Nephron progenitor cell (in vitro differentiated cells): ENCODE measurements around the gene PHKB.

Source experiments
- DNase-seq: peaks from one replicate; pipeline ENCODE4 v3.0.0; 2021
- H3K27ac Mint-ChIP-seq: 2 replicates; pipeline ENCODE4 v1.8.0; 2021; ENCODE audit warnings: mild to moderate bottlenecking, moderate library complexity, mixed read lengths
- H3K27me3 Mint-ChIP-seq: 2 replicates; pipeline ENCODE4 v1.8.0; 2021; ENCODE audit warnings: mild to moderate bottlenecking, low read depth, mixed read lengths; ENCODE audit not compliant: poor library complexity
- H3K36me3 Mint-ChIP-seq: 2 replicates; pipeline ENCODE4 v1.8.0; 2021; ENCODE audit warnings: low read depth, mixed read lengths
- H3K4me1 Mint-ChIP-seq: 2 replicates; pipeline ENCODE4 v1.8.0; 2021; ENCODE audit warnings: mixed read lengths
- H3K4me3 Mint-ChIP-seq: 2 replicates; pipeline ENCODE4 v1.8.0; 2021; ENCODE audit warnings: mild to moderate bottlenecking, moderate library complexity, mixed read lengths
- H3K9me3 Mint-ChIP-seq: 2 replicates; pipeline ENCODE4 v1.8.0; 2021; ENCODE audit warnings: mild to moderate bottlenecking, moderate library complexity, mixed read lengths
- TF ChIP-seq, protein P1 (sequence below): fragments of 200-600 bp; sonication (generic); IDR thresholded peaks from 2 replicates; pipeline ENCODE4 v1.5.0; 2021; ENCODE audit warnings: antibody characterized with exemption

PHKB gene

DNA sequence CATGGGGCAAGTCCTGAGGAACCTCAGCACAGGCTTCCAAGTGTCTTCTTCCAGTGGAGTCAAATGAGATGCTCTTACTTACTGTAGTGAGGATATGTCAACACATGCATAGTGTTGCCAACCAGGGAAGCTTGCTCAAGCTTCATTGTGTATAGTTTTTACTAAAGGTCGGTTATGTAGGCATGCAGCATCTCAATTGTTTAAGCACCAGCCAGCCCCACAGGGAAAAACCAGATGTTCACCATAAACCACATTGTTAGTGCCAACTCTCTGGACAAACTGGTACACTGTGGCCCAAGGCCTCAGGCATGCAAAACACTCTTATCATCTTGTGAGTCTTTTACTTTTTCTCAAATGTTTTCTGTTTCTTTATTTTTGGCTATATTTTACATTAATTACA is 152.1 kb downstream of the PHKB start:
- Mint-ChIP-seq H3K4me1 (peaks cover 5% of the 10 kb centered on the region), H3K4me3 (no peak overlapping the region), H3K27ac (no peak overlapping the region), H3K27me3 (no peaks in the 10 kb centered on the region), H3K9me3 (peaks cover 19% of the 10 kb centered on the region), H3K36me3 (peaks cover 58% of the 10 kb centered on the region)
- DNase-seq: no peak
- TF ChIP-seq, protein P1, sequence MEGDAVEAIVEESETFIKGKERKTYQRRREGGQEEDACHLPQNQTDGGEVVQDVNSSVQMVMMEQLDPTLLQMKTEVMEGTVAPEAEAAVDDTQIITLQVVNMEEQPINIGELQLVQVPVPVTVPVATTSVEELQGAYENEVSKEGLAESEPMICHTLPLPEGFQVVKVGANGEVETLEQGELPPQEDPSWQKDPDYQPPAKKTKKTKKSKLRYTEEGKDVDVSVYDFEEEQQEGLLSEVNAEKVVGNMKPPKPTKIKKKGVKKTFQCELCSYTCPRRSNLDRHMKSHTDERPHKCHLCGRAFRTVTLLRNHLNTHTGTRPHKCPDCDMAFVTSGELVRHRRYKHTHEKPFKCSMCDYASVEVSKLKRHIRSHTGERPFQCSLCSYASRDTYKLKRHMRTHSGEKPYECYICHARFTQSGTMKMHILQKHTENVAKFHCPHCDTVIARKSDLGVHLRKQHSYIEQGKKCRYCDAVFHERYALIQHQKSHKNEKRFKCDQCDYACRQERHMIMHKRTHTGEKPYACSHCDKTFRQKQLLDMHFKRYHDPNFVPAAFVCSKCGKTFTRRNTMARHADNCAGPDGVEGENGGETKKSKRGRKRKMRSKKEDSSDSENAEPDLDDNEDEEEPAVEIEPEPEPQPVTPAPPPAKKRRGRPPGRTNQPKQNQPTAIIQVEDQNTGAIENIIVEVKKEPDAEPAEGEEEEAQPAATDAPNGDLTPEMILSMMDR: no peak

DNA sequence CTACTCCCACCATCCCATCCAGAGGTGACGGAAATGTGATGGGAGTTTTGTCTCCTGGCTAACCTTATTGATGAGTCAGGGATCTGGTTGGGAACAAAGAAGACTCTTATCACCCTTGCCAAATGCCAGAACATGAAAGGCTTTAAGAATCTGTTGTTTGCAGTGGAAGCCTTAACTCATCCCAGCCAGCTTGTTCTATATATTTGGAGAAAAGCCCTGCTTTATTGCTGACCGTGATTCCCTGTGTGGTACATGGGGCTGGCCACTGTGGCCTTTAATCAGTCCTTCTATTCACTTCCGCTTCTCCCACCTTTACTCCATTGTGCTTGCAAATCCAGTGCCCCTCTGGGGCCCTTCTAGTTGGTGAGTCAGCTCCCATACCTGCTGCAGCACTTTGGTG is 156.6 kb downstream of the PHKB start:
- no peak for DNase-seq
- H3K4me1 Mint-ChIP-seq: peaks cover 6% of the 10 kb centered on the region
- peaks cover 3% of the 10 kb centered on the region for H3K9me3 Mint-ChIP-seq
- peak overlapping the region; percentile 61 for H3K27ac Mint-ChIP-seq
- H3K27me3 Mint-ChIP-seq: no peaks in the 10 kb centered on the region
- TF ChIP-seq, protein P1: no peak
- H3K36me3 Mint-ChIP-seq: peaks cover 24% of the 10 kb centered on the region
- no peak overlapping the region for H3K4me3 Mint-ChIP-seq

DNA sequence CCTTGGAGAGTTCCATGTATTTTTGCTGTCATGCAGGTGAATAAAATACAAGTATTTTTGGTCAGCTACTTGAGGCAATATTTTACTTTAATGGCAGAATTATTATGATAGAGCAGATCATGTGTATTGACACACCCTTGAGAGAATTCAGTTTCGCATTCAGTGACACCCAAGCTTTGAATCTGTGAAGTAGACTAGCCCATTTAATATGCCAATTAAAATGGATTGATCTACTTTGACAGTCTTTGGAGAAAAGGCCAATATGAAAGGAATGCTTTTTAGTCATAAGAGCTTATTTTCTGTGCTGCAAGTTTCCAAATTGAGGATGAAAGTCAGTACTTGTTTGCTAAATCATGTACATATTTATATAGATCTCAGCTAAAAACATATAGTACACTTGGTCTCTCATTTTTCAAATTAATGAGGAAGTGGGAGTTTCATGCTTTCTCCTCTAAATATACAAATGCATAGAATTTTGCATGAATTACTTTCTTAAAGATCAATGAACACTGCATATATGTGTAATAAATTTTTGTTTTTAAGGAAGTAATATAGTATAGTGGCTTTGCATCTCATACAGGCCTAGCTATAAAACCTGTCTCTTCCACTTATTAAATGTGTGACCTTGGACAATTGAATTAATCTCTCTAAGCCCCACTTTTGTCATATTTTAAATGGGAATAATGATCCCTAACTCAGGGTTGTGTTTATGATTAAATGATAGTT is 161.5 kb downstream of the PHKB start:
- Mint-ChIP-seq H3K4me1 (peaks cover 6% of the 10 kb centered on the region), H3K27me3 (no peaks in the 10 kb centered on the region), H3K9me3 (no peaks in the 10 kb centered on the region), H3K27ac (no peak overlapping the region), H3K36me3 (no peaks in the 10 kb centered on the region), H3K4me3 (no peak overlapping the region)
- DNase-seq: no peak
- TF ChIP-seq, protein P1: no peak

DNA sequence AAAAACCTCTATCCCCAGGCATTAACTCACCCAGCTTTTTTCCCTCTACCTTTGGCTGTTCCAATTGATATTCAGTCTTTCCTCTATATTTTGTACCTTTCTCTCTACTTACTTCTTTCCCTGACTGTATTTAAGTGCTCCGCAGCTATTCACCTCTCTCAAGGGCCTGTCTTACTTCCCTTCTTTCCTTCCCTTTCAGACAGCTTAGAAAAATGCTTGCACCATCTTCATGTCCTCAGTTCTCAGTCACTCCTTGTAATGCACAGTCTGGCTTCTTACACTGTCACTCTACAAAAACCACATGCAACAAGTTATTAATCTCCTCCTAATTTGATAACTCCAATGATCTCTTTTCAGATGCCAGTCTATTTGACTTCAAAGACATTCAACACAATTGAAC is 163.4 kb downstream of the PHKB start:
- H3K4me3 Mint-ChIP-seq: no peak overlapping the region
- no peaks in the 10 kb centered on the region for H3K36me3 Mint-ChIP-seq
- DNase-seq: no peak
- H3K4me1 Mint-ChIP-seq: no peaks in the 10 kb centered on the region
- H3K27ac Mint-ChIP-seq: peak overlapping the region; percentile 2
- TF ChIP-seq, protein P1: no peak
- no peaks in the 10 kb centered on the region for H3K27me3 Mint-ChIP-seq
- H3K9me3 Mint-ChIP-seq: peaks cover 6% of the 10 kb centered on the region

DNA sequence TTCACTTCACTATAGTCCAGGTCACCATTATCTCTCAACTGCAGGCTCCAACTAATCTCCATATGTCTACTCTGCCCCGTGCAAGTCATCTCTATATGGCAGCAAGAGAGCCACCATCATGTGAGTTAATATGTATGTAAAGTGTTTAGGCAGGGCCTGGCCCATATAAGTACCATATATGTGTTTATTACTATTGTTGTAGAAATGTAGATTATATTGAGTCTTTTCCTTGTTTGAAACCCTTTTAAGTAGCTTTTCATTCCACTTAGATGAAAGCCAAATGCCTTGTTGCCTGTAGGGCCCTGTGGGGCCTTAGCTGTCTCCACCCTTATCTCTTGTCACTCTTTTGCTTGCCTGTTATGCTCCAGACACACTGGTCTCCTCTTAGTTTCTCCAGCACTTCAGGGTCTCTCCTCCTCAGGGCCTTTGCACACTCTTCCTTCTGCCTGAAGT is 164.0 kb downstream of the PHKB start:
- TF ChIP-seq, protein P1: no peak

DNA sequence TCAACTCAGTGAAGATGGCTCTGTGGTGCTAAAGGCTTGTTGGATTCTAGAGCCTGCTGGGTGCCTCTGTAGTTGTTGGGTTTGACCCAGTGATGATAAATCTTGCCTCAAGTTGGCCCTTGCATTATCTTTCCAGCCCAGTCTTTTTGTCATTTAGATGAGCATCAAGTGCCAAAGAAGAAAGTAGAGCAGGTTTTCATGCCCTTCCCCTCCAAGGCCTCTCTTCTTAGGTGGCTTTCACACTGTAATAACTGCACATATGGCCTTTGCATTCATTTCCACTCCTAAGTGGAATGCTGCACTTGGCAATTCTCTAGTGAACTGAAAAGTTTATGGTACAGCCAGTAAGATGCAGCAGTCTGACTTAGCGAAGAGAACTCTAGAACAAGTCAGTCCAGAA is 165.1 kb downstream of the PHKB start:
- Mint-ChIP-seq H3K27me3 (no peaks in the 10 kb centered on the region), H3K4me3 (no peak overlapping the region), H3K4me1 (no peaks in the 10 kb centered on the region), H3K27ac (no peak overlapping the region), H3K9me3 (peaks cover 10% of the 10 kb centered on the region), H3K36me3 (peaks cover 6% of the 10 kb centered on the region)
- no peak for DNase-seq
- TF ChIP-seq, protein P1: no peak

More for the DNA sequence above, 164.0 kb downstream of the PHKB start:
- peaks cover 6% of the 10 kb centered on the region for H3K9me3 Mint-ChIP-seq
- no peak for DNase-seq
- H3K4me3 Mint-ChIP-seq: no peak overlapping the region
- no peaks in the 10 kb centered on the region for H3K4me1 Mint-ChIP-seq
- H3K27me3 Mint-ChIP-seq: no peaks in the 10 kb centered on the region
- H3K36me3 Mint-ChIP-seq: no peaks in the 10 kb centered on the region
- peak overlapping the region; percentile 68 for H3K27ac Mint-ChIP-seq
